GM12878 (cell line): ENCODE data around the gene SNRPD1. TPM values are rescaled to one million over a fixed set of nuclear protein-coding genes. Genes with fewer than 3 reads are reported as not detected.

ENCODE experiments used
- ATAC-seq: fragments of 200-7000 bp; cut with Tn5 transposase; 3 replicates; pipeline ENCODE4 v1.9.1; 2020; ENCODE audit warnings: mild to moderate bottlenecking, moderate library complexity
- BruUV-seq: library from RNA; stranded (reverse); fragments of 400-500 nt; replicated peaks from 2 replicates; lab custom pipeline; 2021; lab: Mats Ljungman, UMichigan
- CTCF ChIA-PET: fragments of 300-600 bp; sonication (Branson Sonifier 250); formaldehyde crosslinking; extraction: SDS; loops from one replicate; lab custom pipeline; 2021; ENCODE audit warnings: inconsistent platforms; lab: Yijun Ruan, JAX
- POLR2A ChIA-PET: fragments of 350-600 bp; formaldehyde crosslinking; extraction: SDS; loops from one replicate; lab custom pipeline; 2021; ENCODE audit warnings: inconsistent platforms; lab: Charles Lee
- RAD21 ChIA-PET: fragments of 300-600 bp; sonication (Branson Sonifier 250); formaldehyde crosslinking; loops from one replicate; lab custom pipeline; 2023; ENCODE audit warnings: antibody characterized with exemption; ENCODE audit not compliant: unreplicated experiment; lab: Charles Lee
- SMC1A ChIA-PET: fragments of 300-600 bp; sonication (Branson Sonifier 250); formaldehyde crosslinking; loops from one replicate; lab custom pipeline; 2023; ENCODE audit not compliant: unreplicated experiment, uncharacterized antibody; lab: Charles Lee
- DNase-seq: peaks from one replicate; pipeline ENCODE4 v3.0.0-alpha.2; 2011; ENCODE audit warnings: low read depth, low spot score
- FAIRE-seq: peaks from 3 replicates; lab custom pipeline; 2011; peaks lifted over from hg19 to GRCh38; lab: Jason Lieb, UNC
- H2AFZ ChIP-seq: 2 replicates; pipeline ENCODE4 v1.6.0; 2011; ENCODE audit warnings: low read depth, low read length, control low read depth; ENCODE audit not compliant: control insufficient read depth
- H3K27ac ChIP-seq: 2 replicates; pipeline ENCODE4 v1.5.1; 2011; ENCODE audit warnings: control low read depth; ENCODE audit not compliant: control insufficient read depth, insufficient read depth
- H3K27me3 ChIP-seq, 2 experiments: replicated peaks in 1 of 2; 2 replicates each; pipeline versions ENCODE4 v1.6.0 to v1.6.1; 2011; ENCODE audit warnings: low read length in 1 of 2; ENCODE audit not compliant: control insufficient read depth in 2 of 2, insufficient read depth in 2 of 2
- H3K36me3 ChIP-seq, 2 experiments: 2 replicates each; pipeline ENCODE4 v1.5.1; 2011; ENCODE audit warnings: low read length in 1 of 2; ENCODE audit not compliant: control insufficient read depth in 2 of 2, insufficient read depth in 2 of 2
- H3K4me1 ChIP-seq: 2 replicates; pipeline ENCODE4 v1.6.1; 2011; ENCODE audit warnings: mild to moderate bottlenecking, low read length, moderate library complexity, mixed read lengths; ENCODE audit not compliant: control insufficient read depth, insufficient read depth
- H3K4me2 ChIP-seq: 2 replicates; pipeline ENCODE4 v1.6.0; 2011; ENCODE audit warnings: control low read depth; ENCODE audit not compliant: control insufficient read depth, insufficient read depth
- H3K4me3 ChIP-seq: fragments of 200-600 bp; sonication (generic); 2 replicates; pipeline ENCODE4 v1.5.1; 2016
- H3K79me2 ChIP-seq: 2 replicates; pipeline ENCODE4 v1.6.0; 2011; ENCODE audit warnings: low read length; ENCODE audit not compliant: control insufficient read depth, insufficient read depth
- H3K9ac ChIP-seq: 2 replicates; pipeline ENCODE4 v1.8.0; 2011; ENCODE audit warnings: low read length, control low read depth, mixed read lengths; ENCODE audit not compliant: control insufficient read depth, insufficient read depth
- H3K9me3 ChIP-seq: replicated peaks from 3 replicates; pipeline ENCODE4 v1.5.1; 2011; ENCODE audit warnings: mild to moderate bottlenecking, low read length; ENCODE audit not compliant: control insufficient read depth, insufficient read depth
- H4K20me1 ChIP-seq: 2 replicates; pipeline ENCODE4 v1.6.0; 2011; ENCODE audit not compliant: control insufficient read depth, insufficient read depth
- CREM ChIP-seq: IDR thresholded peaks from 2 replicates; pipeline ENCODE4 v1.6.1; 2014; ENCODE audit warnings: antibody characterized with exemption, low read depth
- MYC ChIP-seq: IDR thresholded peaks from 2 replicates; pipeline ENCODE4 v1.6.1; 2011; ENCODE audit warnings: mild to moderate bottlenecking, low read length, moderate library complexity, inconsistent platforms; ENCODE audit not compliant: insufficient read depth, insufficient replicate concordance, insufficient read length, severe bottlenecking
- ZBTB33 ChIP-seq: fragments of 450-650 bp; IDR thresholded peaks from 2 replicates; pipeline ENCODE4 v1.6.1; 2017; ENCODE audit warnings: mild to moderate bottlenecking
- WGBS: methylation state at CpG from one replicate; pipeline ENCODE4 v1.1.6; 2016; ENCODE audit warnings: low lambda C conversion rate; ENCODE audit not compliant: insufficient replicate concordance, insufficient coverage; ENCODE audit errors: missing lambda C conversion rate; 5-methylcytosine and 5-hydroxymethylcytosine counted together
- in situ Hi-C: fragments of 300-500 bp; cut with MboI; formaldehyde crosslinking; loops from 9 replicates; pipeline ENCODE4 v1.14.3; 2018; ENCODE audit warnings: mixed read lengths
- intact Hi-C: fragments of 100-400 bp; cut with micrococcal nuclease; formaldehyde crosslinking; loops from one replicate; pipeline ENCODE4 v1.14.2; 2022; ENCODE audit not compliant: unreplicated experiment
- polyA plus RNA-seq, 11 experiments: library from polyadenylated mRNA; depleted of rRNA in 4 of 11; unstranded in 6 of 11; stranded (reverse) in 5 of 11; fragments of >200 nt; fragmentation: Nextera tagmentation in 4 of 11; fragmentation: Illumina TruSeq in 1 of 11; extraction: Ambion mirVana in 4 of 11; extraction: Trizol in 1 of 11; gene quantifications; 1 replicate in 1 of 11; 2 replicates in 10 of 11; pipeline versions ENCODE4 v1.2.1 to v1.2.3, GENCODE V29; 2011 to 2016; ENCODE audit warnings: inconsistent platforms in 2 of 11, missing spikeins in 2 of 11, low read depth in 1 of 11
- total RNA-seq, 4 experiments: library from RNA; depleted of rRNA in 3 of 4; stranded (reverse); fragments of >200 nt in 3 of 4; fragmentation: Illumina TruSeq in 1 of 4; extraction: Trizol in 1 of 4; gene quantifications; 2 replicates each; pipeline versions ENCODE4 v1.2.1 to v1.2.3, GENCODE V29; 2013 to 2021

The SNRPD1 gene
- total and polyA plus RNA-seq, 10 of the 15 experiments (the other 5 are each of a cell fraction or from before 2014, with no cell fraction given), result 52.6 to 866 (median 227) TPM

GRCh38 chr18:21680161-21680560 lies 68.0 kb downstream of the SNRPD1 start:
- Histone ChIP-seq H3K4me1 (peaks cover 12% of the 10 kb centered on the region), H2AFZ (no peak overlapping the region), H3K36me3 (no peaks in the 10 kb centered on the region; a peak in 1 of 4 replicates), H3K4me2 (no peak overlapping the region), H3K27me3 (no peaks in the 10 kb centered on the region), H3K4me3 (no peak overlapping the region), H3K9me3 (no peaks in the 10 kb centered on the region), H3K27ac (no peak overlapping the region), H4K20me1 (no peaks in the 10 kb centered on the region), H3K9ac (no peak overlapping the region), H3K79me2 (no peaks in the 10 kb centered on the region)
- ATAC-seq (no peak), DNase-seq (no peak), FAIRE-seq (no peak)
- BruUV-seq, result no TSS peak
- ChIA-PET POLR2A (no interaction called here), RAD21 (interaction anchor here (1.1 kb wide), 1 partner anchor 33 kb away, joined by 3 read pairs; no protein-coding TSS in a partner anchor), CTCF (interaction anchor here (1.2 to 1.9 kb wide), 2 partner anchors 12 to 68 kb away, joined by 4 to 5 read pairs; partner anchors contain the start of gene SNRPD1), SMC1A (interaction anchor here (0.6 to 2.2 kb wide), 3 partner anchors 45 to 173 kb away, joined by 3 to 5 read pairs (median 3); no protein-coding TSS in a partner anchor)
- intact Hi-C loops, result loop anchor here (10.0 kb wide), 1 partner anchor 175 kb away; no protein-coding TSS in a partner anchor
- in situ Hi-C loops, result loop anchor here (25.0 kb wide), 1 partner anchor 568 kb away; the partner anchor contains the start of gene ROCK1
- over 99% methylated on average over 6 of the region's 6 CpGs for WGBS
- TF ChIP-seq ZBTB33 (no peak), MYC (no peak), CREM (no peak)
- TF ChIP-seq, all 136 proteins: peak for 0
